ENCODE measurements around the gene PLXNC1.

PLXNC1 gene

DNA sequence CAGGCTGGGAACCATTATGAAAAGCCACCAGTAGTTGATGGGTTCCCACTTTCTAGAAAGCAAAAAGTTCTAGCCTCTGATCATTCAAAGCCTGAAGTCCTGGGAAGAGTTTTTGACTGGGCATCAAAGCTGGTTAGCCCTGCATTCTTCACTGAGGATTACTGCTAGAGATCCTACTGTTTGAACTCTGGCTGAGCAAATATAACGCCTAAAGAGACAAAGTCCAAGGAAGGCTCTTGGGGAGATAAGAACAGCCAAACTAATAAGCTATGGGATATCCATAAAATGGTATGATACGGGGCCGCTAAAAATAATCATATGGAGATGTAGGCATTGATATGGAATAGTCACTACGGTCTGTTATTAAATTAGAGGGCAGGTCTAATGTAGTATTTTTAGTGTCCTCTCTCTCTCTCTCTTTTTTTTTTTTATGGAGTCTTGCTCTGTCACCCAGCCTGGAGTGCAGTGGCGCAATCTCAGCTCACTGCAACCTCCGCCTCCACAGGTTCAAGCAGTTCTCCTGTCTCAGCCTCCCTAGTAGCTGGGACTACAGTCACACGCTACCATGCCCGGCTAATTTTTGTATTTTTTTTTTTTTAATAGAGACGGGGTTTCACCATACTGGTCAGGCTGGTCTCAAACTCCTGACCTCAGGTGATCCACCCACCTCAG is 35.5 kb downstream of the PLXNC1 start:
- H3K27ac ChIP-seq: no peak overlapping the region

DNA sequence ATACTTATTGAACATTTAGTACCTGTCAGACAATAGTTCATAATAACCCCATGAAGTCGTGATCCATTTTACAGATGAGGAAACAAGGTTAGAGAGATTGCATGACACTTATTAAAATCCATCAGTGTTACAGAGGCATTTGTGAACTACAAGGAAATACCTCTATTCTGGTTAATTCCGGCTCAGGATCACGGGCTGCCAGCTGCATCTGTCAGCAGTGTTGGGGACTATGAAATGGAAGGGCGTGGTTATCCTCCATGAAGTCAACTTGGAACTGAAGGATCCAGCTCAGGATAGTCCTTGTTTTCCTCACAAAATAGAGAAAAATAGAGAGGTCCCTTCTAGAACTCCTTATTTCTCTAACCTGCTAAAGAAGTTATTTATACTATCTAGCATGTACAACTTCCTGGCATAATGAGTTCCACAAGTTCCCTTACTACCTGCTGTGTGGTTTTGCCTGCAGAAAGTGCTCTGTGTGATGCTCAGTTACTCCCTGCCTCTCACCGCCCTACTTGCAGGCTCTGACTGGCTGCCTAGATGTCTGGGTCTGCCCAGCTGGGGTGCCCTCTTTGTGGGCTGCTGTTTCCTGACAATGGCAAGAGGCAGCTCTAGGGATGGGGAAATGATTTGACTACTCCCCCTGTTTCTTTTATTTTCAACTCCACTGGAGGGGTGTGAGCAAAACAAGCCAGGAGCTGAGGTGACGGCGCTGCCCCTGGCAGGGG is 36.8 kb downstream of the PLXNC1 start:
- H3K27ac ChIP-seq: no peak overlapping the region
- TF ChIP-seq ZFX (IDR thresholded peaks at IDR 0.05): no peak
- TF ChIP-seq, protein P1, sequence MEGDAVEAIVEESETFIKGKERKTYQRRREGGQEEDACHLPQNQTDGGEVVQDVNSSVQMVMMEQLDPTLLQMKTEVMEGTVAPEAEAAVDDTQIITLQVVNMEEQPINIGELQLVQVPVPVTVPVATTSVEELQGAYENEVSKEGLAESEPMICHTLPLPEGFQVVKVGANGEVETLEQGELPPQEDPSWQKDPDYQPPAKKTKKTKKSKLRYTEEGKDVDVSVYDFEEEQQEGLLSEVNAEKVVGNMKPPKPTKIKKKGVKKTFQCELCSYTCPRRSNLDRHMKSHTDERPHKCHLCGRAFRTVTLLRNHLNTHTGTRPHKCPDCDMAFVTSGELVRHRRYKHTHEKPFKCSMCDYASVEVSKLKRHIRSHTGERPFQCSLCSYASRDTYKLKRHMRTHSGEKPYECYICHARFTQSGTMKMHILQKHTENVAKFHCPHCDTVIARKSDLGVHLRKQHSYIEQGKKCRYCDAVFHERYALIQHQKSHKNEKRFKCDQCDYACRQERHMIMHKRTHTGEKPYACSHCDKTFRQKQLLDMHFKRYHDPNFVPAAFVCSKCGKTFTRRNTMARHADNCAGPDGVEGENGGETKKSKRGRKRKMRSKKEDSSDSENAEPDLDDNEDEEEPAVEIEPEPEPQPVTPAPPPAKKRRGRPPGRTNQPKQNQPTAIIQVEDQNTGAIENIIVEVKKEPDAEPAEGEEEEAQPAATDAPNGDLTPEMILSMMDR (conservative IDR thresholded peaks at IDR 0.05): no peak

More for the DNA sequence above, 35.5 kb downstream of the PLXNC1 start:
- TF ChIP-seq ZFX (IDR thresholded peaks at IDR 0.05): no peak
- TF ChIP-seq, protein P1 (conservative IDR thresholded peaks at IDR 0.05): no peak

DNA sequence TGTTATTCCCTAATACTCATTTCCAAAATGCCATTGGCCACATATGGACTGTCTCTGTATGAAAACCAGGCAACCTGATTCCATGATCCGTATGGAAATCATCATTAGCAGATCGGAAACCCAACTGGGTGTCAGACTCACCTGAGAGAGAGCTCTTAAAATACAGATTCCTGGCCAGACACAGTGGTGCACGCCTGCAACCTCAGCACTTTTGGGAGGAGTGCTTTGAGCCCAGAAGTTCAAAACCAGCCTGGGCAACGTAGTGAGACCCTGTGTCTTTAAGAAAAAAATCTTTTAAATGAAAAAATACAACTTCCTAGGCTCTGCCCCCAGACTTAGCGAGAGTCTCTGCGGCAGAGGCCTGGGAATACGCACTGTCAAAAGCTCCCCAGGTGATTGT is 37.4 kb downstream of the PLXNC1 start:
- H3K27ac ChIP-seq: no peak overlapping the region
- TF ChIP-seq, protein P1 (conservative IDR thresholded peaks at IDR 0.05): no peak
- no peak for TF ChIP-seq ZFX (IDR thresholded peaks at IDR 0.05)

DNA sequence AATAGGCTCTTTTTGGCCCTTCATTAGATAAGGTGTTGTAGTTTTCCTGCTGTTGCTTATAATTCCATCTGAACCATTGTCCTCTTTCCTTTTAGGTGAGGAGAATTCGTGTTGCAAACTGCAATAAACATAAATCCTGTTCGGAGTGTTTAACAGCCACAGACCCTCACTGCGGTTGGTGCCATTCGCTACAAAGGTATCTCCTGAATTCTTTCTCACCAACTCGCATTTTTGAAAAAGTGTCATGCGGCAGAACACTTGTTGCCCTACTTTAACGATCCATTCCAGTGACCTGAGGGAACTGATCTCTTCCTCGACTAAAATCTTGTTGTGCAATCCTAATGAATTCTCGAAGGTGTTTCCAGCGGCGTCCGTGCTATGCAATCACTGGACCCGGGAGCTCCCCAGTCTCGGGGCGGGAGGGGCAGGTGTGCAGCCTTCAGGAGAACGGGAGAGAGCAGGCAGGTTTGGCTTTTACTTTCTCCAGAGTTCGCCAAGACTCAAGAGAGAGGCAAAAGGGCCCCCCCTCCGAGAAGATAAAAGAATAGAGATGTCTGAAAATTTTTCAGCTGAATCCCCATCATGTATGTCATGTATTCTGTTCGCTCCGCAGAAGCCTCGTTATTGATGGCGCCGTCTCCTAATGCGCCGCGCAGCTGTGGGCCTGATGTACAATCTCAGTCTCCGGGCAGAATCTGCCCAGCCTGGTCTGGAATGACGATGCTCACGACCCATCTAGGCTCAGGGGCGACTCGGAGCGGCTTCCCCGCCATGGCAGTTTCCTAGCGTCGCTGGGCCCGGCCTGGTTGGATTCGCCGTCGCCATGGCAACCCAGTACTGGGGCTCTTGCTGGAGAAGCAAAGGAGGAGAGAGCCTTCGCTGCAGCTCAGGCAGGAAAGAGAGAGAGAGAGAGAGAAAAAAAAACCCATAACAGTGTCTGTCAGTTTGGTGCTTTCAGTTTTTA is 38.2 kb downstream of the PLXNC1 start:
- TF ChIP-seq, protein P1 (conservative IDR thresholded peaks at IDR 0.05): no peak
- no peak for TF ChIP-seq ZFX (IDR thresholded peaks at IDR 0.05)
- no peak overlapping the region for H3K27ac ChIP-seq

DNA sequence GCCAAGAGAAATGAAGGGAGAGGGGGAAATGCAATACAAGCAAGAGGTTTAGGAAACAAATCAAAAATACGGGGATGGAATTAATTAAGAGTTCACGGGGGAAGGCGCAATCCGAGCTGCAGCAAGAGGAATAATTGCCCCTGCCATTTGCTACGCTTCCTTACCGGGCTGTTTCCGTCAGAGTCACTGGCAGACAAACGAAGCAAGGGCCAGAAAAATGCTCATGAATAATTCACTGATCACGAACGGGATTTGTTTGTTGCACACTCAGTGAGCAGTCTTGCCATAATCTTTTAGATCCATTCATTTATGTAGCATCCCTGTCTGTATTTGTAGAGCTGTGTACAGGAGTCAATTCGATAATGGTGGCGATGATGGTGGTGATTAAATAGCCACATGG is 39.0 kb downstream of the PLXNC1 start:
- no peak overlapping the region for H3K27ac ChIP-seq
- TF ChIP-seq ZFX (IDR thresholded peaks at IDR 0.05): no peak

DNA sequence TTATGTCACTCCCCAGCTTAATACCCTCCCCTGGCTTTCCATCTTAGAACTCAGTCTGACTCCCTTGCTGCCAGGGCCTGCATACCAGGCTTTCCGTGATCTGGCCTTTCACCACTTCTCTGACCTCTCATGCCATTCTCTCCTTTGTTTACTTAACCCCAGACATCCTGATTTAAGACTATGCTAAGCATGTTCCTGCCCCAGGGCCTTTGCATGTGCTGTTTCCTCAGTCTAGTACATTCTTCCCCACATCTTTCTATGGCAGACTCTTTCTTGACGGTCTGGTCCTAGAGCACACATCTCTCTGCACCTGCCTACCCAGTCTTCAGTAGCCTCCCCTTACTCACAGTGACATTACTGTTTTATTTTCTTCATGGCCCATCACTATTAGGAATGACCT is 42.2 kb downstream of the PLXNC1 start:
- H3K27ac ChIP-seq: no peak overlapping the region

DNA sequence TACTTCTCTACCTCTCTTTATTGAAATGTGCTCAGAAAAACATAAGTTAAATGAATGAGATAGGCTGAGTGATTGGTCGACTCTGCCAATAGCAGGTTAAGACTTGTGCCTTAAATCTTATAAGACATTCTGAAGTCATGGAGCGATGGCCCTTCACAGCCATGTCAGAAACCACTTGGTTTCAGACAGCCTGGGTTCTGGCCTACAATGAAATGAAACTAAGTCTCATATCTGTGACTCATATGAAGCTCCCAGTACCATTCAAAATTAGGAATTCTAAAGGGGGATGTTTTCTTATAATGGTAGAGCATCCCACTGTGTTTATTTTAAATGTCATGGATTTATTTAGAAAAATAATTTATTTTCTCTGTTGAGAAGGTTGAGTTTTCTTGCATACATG is 42.6 kb downstream of the PLXNC1 start:
- no peak for TF ChIP-seq ZFX (IDR thresholded peaks at IDR 0.05)
- TF ChIP-seq, protein P1 (conservative IDR thresholded peaks at IDR 0.05): no peak
- H3K27ac ChIP-seq: no peak overlapping the region

More for the DNA sequence above, 42.2 kb downstream of the PLXNC1 start:
- TF ChIP-seq, protein P1 (conservative IDR thresholded peaks at IDR 0.05): no peak
- no peak for TF ChIP-seq ZFX (IDR thresholded peaks at IDR 0.05)
